GM12874 (cell line): ENCODE results near the gene ZBTB5.
A peak's percentile ranks its signal among the peaks of the same experiment; 100 is the strongest.

Experiments used
- CTCF ChIP-seq: IDR thresholded peaks from 2 replicates; pipeline ENCODE4 v1.5.1; 2011; ENCODE audit warnings: low read depth, mild to moderate bottlenecking, control low read depth, low read length, moderate library complexity; ENCODE audit not compliant: insufficient read depth

Gene ZBTB5

GRCh38 chr9:37398464-37399025 lies 66.7 kb downstream of the ZBTB5 start:
- no peak for TF ChIP-seq CTCF

- no peak for TF ChIP-seq CTCF
Measured at GRCh38 chr9:37395663-37396062, 69.6 kb downstream of the ZBTB5 start.

- TF ChIP-seq CTCF, result no peak
Measured at GRCh38 chr9:37395229-37395628, 70.0 kb downstream of the ZBTB5 start.

- no peak for TF ChIP-seq CTCF
Measured at GRCh38 chr9:37392272-37392671, 73.0 kb downstream of the ZBTB5 start.

- peak; percentile 78 for TF ChIP-seq CTCF
Measured at GRCh38 chr9:37390759-37391158, 74.5 kb downstream of the ZBTB5 start.
